Heart right ventricle (tissue), 16 donors: Measurements from ENCODE around the gene TLCD5. TPM values are rescaled to one million over a fixed set of nuclear protein-coding genes. Genes with fewer than 3 reads are reported as not detected.

Experiments used
- ATAC-seq, 8 donors: fragments of 200-7000 bp; cut with Tn5 transposase; one replicate each; pipeline ENCODE4 v1.9.1; 2020; ENCODE audit warnings: mild to moderate bottlenecking in 8 of 8, moderate library complexity in 8 of 8, moderate number of reproducible peaks in 1 of 8
- DNase-seq, 2 donors: peaks; one replicate each; pipeline ENCODE4 v3.0.0-alpha.2; 2020
- H3K27ac ChIP-seq, 10 donors: fragments of 200-600 bp; sonication (generic) in 2 of 10; one replicate each; pipeline versions ENCODE4 v1.5.0 to v1.8.0; 2020 to 2022; ENCODE audit warnings: mild to moderate bottlenecking in 3 of 10
- H3K27me3 ChIP-seq, 7 donors: fragments of 200-600 bp; one replicate each; pipeline ENCODE4 v1.8.0; 2021 to 2022; ENCODE audit warnings: mild to moderate bottlenecking in 2 of 7
- H3K36me3 ChIP-seq, 9 donors: fragments of 200-600 bp; sonication (generic) in 1 of 9; one replicate each; pipeline versions ENCODE4 v1.5.0 to v1.8.0; 2020 to 2022; ENCODE audit warnings: mild to moderate bottlenecking in 2 of 9
- H3K4me1 ChIP-seq, 9 donors: fragments of 200-600 bp; sonication (generic) in 1 of 9; one replicate each; pipeline versions ENCODE4 v1.5.0 to v1.8.0; 2020 to 2022; ENCODE audit warnings: mild to moderate bottlenecking in 4 of 9
- H3K4me3 ChIP-seq, 10 donors: fragments of 200-600 bp; sonication (generic) in 2 of 10; one replicate each; pipeline versions ENCODE4 v1.5.0 to v1.8.0; 2020 to 2022; ENCODE audit warnings: mild to moderate bottlenecking in 7 of 10, moderate library complexity in 2 of 10
- H3K9me3 ChIP-seq, 11 donors: fragments of 200-600 bp in 10 of 11; sonication (generic) in 2 of 11; one replicate each; pipeline versions ENCODE4 v1.5.0 to v1.8.0; 2013 to 2022; ENCODE audit warnings: mild to moderate bottlenecking in 2 of 11, control low read depth in 1 of 11, moderate library complexity in 1 of 11
- CTCF ChIP-seq, 9 donors: fragments of 200-600 bp; sonication (generic) in 2 of 9; IDR thresholded peaks; one replicate each; pipeline versions ENCODE4 v1.5.0 to v1.8.0; 2021 to 2022; ENCODE audit warnings: antibody characterized with exemption in 9 of 9, mild to moderate bottlenecking in 5 of 9, moderate library complexity in 1 of 9
- WGBS, 2 donors: extraction: QIAGEN DNeasy Blood & Tissue Kit; methylation state at CpG; one replicate each; pipeline ENCODE4 v1.1.7; 2013; ENCODE audit warnings: inconsistent platforms in 1 of 2; 5-methylcytosine and 5-hydroxymethylcytosine counted together
- intact Hi-C, 10 donors: fragments of 100-400 bp; cut with DNase I; formaldehyde crosslinking; loops; one replicate each; pipeline versions ENCODE4 v1.11.1 to v1.14.2; 2022
- polyA plus RNA-seq, 2 donors: library from polyadenylated mRNA; stranded (reverse); fragments of 200-250 nt; gene quantifications; one replicate each; pipeline ENCODE4 v1.2.3, GENCODE V29; 2013
- total RNA-seq, 10 donors: library from RNA; stranded (reverse); fragmentation: NEBNext Ultra II Directional in 3 of 10; extraction: Animal tissue kit (Norgen Biotek cat#: 25700) in 3 of 10; gene quantifications; one replicate each; pipeline versions ENCODE4 v1.2.1 to v1.2.4, GENCODE V29; 2021 to 2023
- donor health status: Arrhythmogenic right ventricular cardiomyopathy.
- donor health status: ischemic (EF 13 %, LVEDD 7.1; RV severe dilation, severe dysfunction).
- donor health status: healthy with polysubstance abuse.
- donor health status: DM: no; HTN: yes; CAD: no.
- donor health status: DM: no; HTN: no; CAD: no.
- donor health status: ischemic (EF 25% LVEDD 6.9; RV normal size, moderate dysfunction).
- donor health status: ischemic (EF 25% LVEDD 5.7; RV mildly dilated, moderate dysfunction).
- donor health status: healthy.
- donor health status: DM: yes; HTN: yes; CAD: no.
- donor health status: Ischemic cardiomyopathy.
- donor health status: ischemic (EF 35%, LVEDD 5.7; RV mildly dilated, moderate dysfunction).
- donor health status: nonischemic (EF 11% LVEDD 7.7; RV severe dilation, severe dysfunction).
- donor health status: DM: yes; HTN: yes; CAD: no.
- donor health status: PGD.
- donor health status: ischemic (EF 29% LVEDD 5.4; RV normal size, mild dysfunction).
- donor health status: nonischemic (EF 23%, LVEDD 6.1; RV moderate dilation, normal function).

TLCD5 gene
- total and polyA plus RNA-seq, 12 donors = 4.1 to 14.5 (median 10.7) TPM

DNA sequence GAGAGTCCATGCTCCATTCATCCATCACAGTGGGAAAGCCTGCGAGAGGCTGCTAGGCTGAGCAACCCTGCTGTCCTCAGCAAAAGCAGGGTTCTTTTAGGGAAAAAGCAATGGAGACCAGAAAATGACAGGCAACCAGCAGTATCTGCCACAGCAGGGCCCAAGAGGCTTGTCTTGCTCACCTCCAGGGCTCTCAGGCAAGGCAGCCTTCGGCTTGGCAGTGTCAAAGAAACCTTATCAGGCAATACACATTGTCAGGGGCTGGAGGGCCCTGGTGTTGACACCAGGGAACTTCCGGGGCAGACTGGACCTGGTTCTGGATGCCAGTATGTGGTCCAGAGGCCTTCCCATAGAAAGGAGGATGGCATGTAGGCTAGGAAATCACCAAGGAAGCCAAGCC, 10.2 kb upstream of the TLCD5 start:
- DNase-seq (no peak), ATAC-seq (peak in 1 of 8 donors; percentile 6)
- H3K4me1 ChIP-seq = peaks cover 8 to 38% (median 13%) of the 10 kb centered on the region in 9 donors
- H3K9me3 ChIP-seq = no peaks in the 10 kb centered on the region
- H3K27ac ChIP-seq = peak overlapping the region in 3 of 10 donors; percentile 30 to 41 (median 32)
- peaks cover 0 to 16% (median 0%) of the 10 kb centered on the region in 7 donors for H3K27me3 ChIP-seq
- no peak for TF ChIP-seq CTCF (IDR thresholded peaks at IDR 0.05)
- H3K36me3 ChIP-seq = no peaks in the 10 kb centered on the region
- no peak overlapping the region for H3K4me3 ChIP-seq
- 51 to 65% methylated on average over 3 of the region's 3 CpGs for WGBS, 2 donors
- intact Hi-C loops = no loop called here

DNA sequence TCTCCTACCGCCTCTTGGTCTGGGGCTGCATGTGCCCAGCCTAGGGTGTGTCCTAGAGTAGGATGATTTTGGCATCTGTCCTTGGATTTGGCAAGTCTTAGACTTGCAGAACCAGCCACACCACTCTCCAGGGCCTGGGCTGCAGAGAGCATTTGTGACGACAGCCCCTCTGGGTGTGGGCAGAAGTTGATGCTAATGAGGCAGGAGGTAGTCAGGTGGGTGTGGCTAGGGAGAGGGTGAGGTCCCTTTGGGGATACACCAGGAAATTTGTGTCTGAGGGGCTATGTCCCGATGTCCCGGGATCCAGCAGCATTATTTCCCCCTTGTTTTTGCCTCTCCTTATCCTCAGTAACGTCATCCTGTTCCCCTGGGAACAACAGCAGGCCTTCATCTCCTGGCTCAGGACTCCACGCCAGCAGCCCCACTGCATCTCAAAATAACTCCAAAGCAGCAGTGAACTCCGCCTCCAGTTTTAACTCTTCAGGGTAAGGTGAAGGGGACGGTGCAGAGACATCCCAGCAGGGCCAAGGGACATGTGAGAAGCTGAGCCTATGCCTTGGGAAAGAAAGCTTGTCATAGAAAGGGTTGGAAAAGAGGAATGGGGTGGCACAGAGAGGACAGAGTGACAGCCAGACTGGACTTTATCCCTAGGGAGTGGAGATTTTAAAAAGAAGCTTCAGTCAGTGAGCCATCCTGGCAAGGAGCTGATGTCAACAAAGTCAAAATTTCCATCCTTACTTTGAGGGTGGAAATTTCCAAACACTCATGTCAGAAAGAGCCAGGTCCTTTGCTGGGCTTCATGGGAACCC, 8.0 kb upstream of the TLCD5 start:
- no peak for TF ChIP-seq CTCF (IDR thresholded peaks at IDR 0.05)
- intact Hi-C loops = no loop called here
- DNase-seq = peak; percentile 57 to 85

DNA sequence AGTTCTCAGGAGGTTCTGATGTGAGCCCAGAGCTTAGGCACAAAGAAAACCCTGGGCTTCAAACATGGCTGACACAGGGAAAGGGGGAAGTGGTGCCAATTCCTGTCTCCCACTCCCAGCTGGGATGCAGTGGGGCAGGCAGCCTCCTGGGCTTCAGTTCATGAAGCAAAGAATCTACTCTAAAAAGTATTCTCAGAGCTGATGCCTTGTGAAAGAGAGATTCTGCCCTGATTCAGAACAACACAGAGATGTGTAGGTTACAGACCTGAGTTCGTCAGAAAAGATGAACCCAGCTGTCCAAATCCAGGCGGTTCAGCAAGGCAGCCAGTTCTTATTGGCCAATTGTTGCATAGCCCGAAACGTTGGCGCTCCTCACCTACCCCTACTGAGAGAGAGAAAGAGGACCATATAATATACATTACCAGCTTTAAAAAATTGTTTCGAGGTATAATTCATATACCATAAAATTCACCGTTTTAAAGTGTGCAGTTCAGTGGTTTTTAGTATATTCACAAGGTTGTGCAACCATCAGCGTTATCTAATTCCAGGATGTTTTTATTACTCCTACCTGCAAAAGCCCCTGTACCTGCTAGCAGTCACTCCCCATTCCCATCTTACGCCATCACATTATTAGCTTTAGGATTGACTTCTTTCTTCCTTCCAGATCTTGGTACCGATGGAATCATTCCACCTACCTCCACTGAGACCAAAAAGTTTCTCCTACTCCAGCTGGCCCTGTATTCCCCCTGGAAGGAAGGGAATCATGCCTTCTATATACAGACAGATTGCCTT, 7.2 kb upstream of the TLCD5 start:
- no peak for DNase-seq
- Histone ChIP-seq H3K27me3 (peaks cover 0 to 21% (median 0%) of the 10 kb centered on the region in 7 donors), H3K4me1 (peaks cover 8 to 38% (median 13%) of the 10 kb centered on the region in 9 donors), H3K27ac (peak overlapping the region in 8 of 10 donors; percentile 32 to 81 (median 69)), H3K4me3 (no peak overlapping the region), H3K36me3 (no peaks in the 10 kb centered on the region), H3K9me3 (no peaks in the 10 kb centered on the region)
- TF ChIP-seq CTCF (IDR thresholded peaks at IDR 0.05) = no peak
- intact Hi-C loops = no loop called here
- WGBS, 2 donors = 83 to 87% methylated on average over 10 of the region's 10 CpGs
- peak in 1 of 8 donors; percentile 2 for ATAC-seq

More for the DNA sequence above, 8.0 kb upstream of the TLCD5 start:
- Histone ChIP-seq H3K27ac (peak overlapping the region in 9 of 10 donors; percentile 32 to 81 (median 67)), H3K36me3 (no peaks in the 10 kb centered on the region), H3K27me3 (peaks cover 0 to 13% (median 0%) of the 10 kb centered on the region in 7 donors), H3K4me1 (peaks cover 8 to 38% (median 13%) of the 10 kb centered on the region in 9 donors), H3K4me3 (no peak overlapping the region), H3K9me3 (no peaks in the 10 kb centered on the region)
- whole genome bisulfite sequencing, 2 donors = 5 to 13% methylated on average over 8 of the region's 8 CpGs
- ATAC-seq = peak; percentile 76 to 89 (median 87)

- Histone ChIP-seq H3K4me1 (peaks cover 8 to 38% (median 13%) of the 10 kb centered on the region in 9 donors), H3K9me3 (no peaks in the 10 kb centered on the region), H3K27me3 (peaks cover 0 to 31% (median 0%) of the 10 kb centered on the region in 7 donors), H3K27ac (no peak overlapping the region), H3K4me3 (no peak overlapping the region), H3K36me3 (no peaks in the 10 kb centered on the region)
- ATAC-seq (no peak), DNase-seq (no peak)
- WGBS, 2 donors = 83 to 86% methylated on average over 4 of the region's 4 CpGs
- intact Hi-C loops = no loop called here
- TF ChIP-seq CTCF (IDR thresholded peaks at IDR 0.05) = no peak
These were observed 6.2 kb upstream of the TLCD5 start for GRCh38 chr11:120318906-120319305.
